A673 (cell line): ENCODE data around the gene TCEA2. TPM values are rescaled to one million over a fixed set of nuclear protein-coding genes. Genes with fewer than 3 reads are reported as not detected.
A peak's percentile ranks its signal among the peaks of the same experiment; 100 is the strongest.

Experiments
- BruUV-seq: library from RNA; stranded (reverse); fragments of 400-500 nt; replicated peaks from 2 replicates; lab custom pipeline; 2021; lab: Mats Ljungman, UMichigan
- CTCF ChIA-PET: fragments of 300-600 bp; sonication (Branson Sonifier 250); formaldehyde crosslinking; loops from one replicate; lab custom pipeline; 2022; ENCODE audit warnings: antibody characterized with exemption; lab: Charles Lee
- POLR2A ChIA-PET: fragments of 300-600 bp; sonication (Branson Sonifier 250); formaldehyde crosslinking; loops from one replicate; lab custom pipeline; 2022; ENCODE audit warnings: antibody characterized with exemption; ENCODE audit not compliant: low non-redundant PET; lab: Charles Lee
- DNase-seq: peaks from one replicate; pipeline ENCODE4 v3.0.0-alpha.2; 2015; ENCODE audit warnings: low spot score
- H3K27ac ChIP-seq: fragments of 200-600 bp; sonication (generic); 2 replicates; pipeline ENCODE4 v1.5.1; 2016; ENCODE audit warnings: mixed run types, low read depth, mild to moderate bottlenecking, mixed read lengths, antibody characterized with exemption, low read length; ENCODE audit not compliant: poor library complexity, severe bottlenecking
- H3K27me3 ChIP-seq: fragments of 200-600 bp; sonication (generic); replicated peaks from 2 replicates; pipeline ENCODE4 v1.6.1; 2017; ENCODE audit warnings: mixed run types, low read depth, mild to moderate bottlenecking, mixed read lengths, antibody characterized with exemption, low read length; ENCODE audit not compliant: insufficient read depth, poor library complexity
- H3K36me3 ChIP-seq: fragments of 200-600 bp; sonication (generic); 2 replicates; pipeline ENCODE4 v1.6.1; 2016; ENCODE audit warnings: mixed run types, mild to moderate bottlenecking, mixed read lengths, antibody characterized with exemption, low read length; ENCODE audit not compliant: insufficient read depth, poor library complexity, severe bottlenecking
- H3K4me1 ChIP-seq: fragments of 200-600 bp; sonication (generic); 2 replicates; pipeline ENCODE4 v1.6.1; 2017; ENCODE audit warnings: mixed run types, mild to moderate bottlenecking, mixed read lengths, antibody characterized with exemption, low read length; ENCODE audit not compliant: insufficient read depth, poor library complexity, severe bottlenecking
- H3K4me3 ChIP-seq: fragments of 200-600 bp; sonication (generic); 2 replicates; pipeline ENCODE4 v1.5.1; 2016; ENCODE audit warnings: low read depth, mixed run types, mild to moderate bottlenecking, mixed read lengths, low read length; ENCODE audit not compliant: poor library complexity, severe bottlenecking
- H3K9me3 ChIP-seq: fragments of 200-600 bp; sonication (generic); 2 replicates; pipeline ENCODE4 v1.6.1; 2016; ENCODE audit warnings: mixed run types, low read depth, mild to moderate bottlenecking, mixed read lengths, antibody characterized with exemption, low read length; ENCODE audit not compliant: poor library complexity, severe bottlenecking
- CTCF ChIP-seq: fragments of 300-800, 200-600 bp; sonication (generic); conservative IDR thresholded peaks from 2 replicates; pipeline ENCODE4 v1.5.1; 2017; ENCODE audit warnings: low read depth, mild to moderate bottlenecking, antibody characterized with exemption, low read length, moderate library complexity, mixed read lengths
- EZH2 ChIP-seq: fragments of 200-600 bp; sonication (generic); IDR thresholded peaks from 2 replicates; pipeline ENCODE4 v1.6.1; 2017; ENCODE audit warnings: borderline replicate concordance, low read depth, mild to moderate bottlenecking, mixed read lengths, antibody characterized with exemption, low read length; ENCODE audit not compliant: poor library complexity, severe bottlenecking
- intact Hi-C: fragments of 100-400 bp; cut with micrococcal nuclease; formaldehyde crosslinking; loops from one replicate; pipeline ENCODE4 v1.10.0; 2022; ENCODE audit not compliant: unreplicated experiment
- total RNA-seq: library from RNA; stranded (reverse); gene quantifications from 2 replicates; pipeline ENCODE4 v1.2.3, GENCODE V29; 2021

The TCEA2 gene
- total RNA-seq, 1 experiment from 2014 or later, result 35.0 TPM

- Histone ChIP-seq H3K27ac (no peak overlapping the region), H3K36me3 (no peaks in the 10 kb centered on the region), H3K4me1 (peaks cover 24% of the 10 kb centered on the region), H3K9me3 (no peaks in the 10 kb centered on the region), H3K27me3 (peaks cover 15% of the 10 kb centered on the region), H3K4me3 (no peak overlapping the region)
- POLR2A ChIA-PET, result no interaction called here
- TF ChIP-seq EZH2 (no peak), CTCF (0 out of 2 replicates have a peak, but pooled peaks have one; percentile 22)
- intact Hi-C loops, result no loop called here
- no TSS peak for BruUV-seq
- DNase-seq, result no peak
- CTCF ChIA-PET, result interaction anchor here (0.6 to 1.6 kb wide), 3 partner anchors 19 to 102 kb away, joined by 3 to 5 read pairs (median 3); partner anchors contain the start of gene TCEA2
Measured at GRCh38 chr20:64082126-64082731, 19.2 kb downstream of the TCEA2 start.

GRCh38 chr20:64082820-64083377, 19.9 kb downstream of the TCEA2 start:
- no peak for DNase-seq
- peaks cover 15% of the 10 kb centered on the region for H3K27me3 ChIP-seq
- ChIA-PET CTCF (interaction anchor here (0.6 to 1.6 kb wide), 3 partner anchors 20 to 103 kb away, joined by 3 to 5 read pairs (median 3); partner anchors contain the start of gene TCEA2), POLR2A (no interaction called here)
- no peak overlapping the region for H3K27ac ChIP-seq
- H3K4me1 ChIP-seq, result peaks cover 24% of the 10 kb centered on the region
- no peak for TF ChIP-seq EZH2
- TF ChIP-seq CTCF, result no peak
- BruUV-seq, result no TSS peak
- H3K9me3 ChIP-seq, result no peaks in the 10 kb centered on the region
- intact Hi-C loops, result loop anchor here (1.0 kb wide), 1 partner anchor 37 kb away; no protein-coding TSS in a partner anchor
- no peaks in the 10 kb centered on the region for H3K36me3 ChIP-seq
- peak overlapping the region; percentile 53 for H3K4me3 ChIP-seq

- Histone ChIP-seq H3K4me3 (peak overlapping the region; percentile 53), H3K4me1 (peaks cover 20% of the 10 kb centered on the region), H3K27me3 (peaks cover 15% of the 10 kb centered on the region), H3K27ac (no peak overlapping the region), H3K36me3 (no peaks in the 10 kb centered on the region), H3K9me3 (no peaks in the 10 kb centered on the region)
- ChIA-PET POLR2A (interaction anchor here (0.5 kb wide), 1 partner anchor 23 kb away, joined by 4 read pairs; no protein-coding TSS in a partner anchor), CTCF (interaction anchor here (0.7 to 1.6 kb wide), 2 partner anchors 48 to 103 kb away, joined by 3 to 5 read pairs; no protein-coding TSS in a partner anchor)
- TF ChIP-seq EZH2 (no peak), CTCF (peak; percentile 69)
- peak; percentile 90 for DNase-seq
- BruUV-seq, result no TSS peak
- intact Hi-C loops, result loop anchor here (1.0 kb wide), 1 partner anchor 37 kb away; no protein-coding TSS in a partner anchor
Measured at GRCh38 chr20:64083378-64083803, 20.4 kb downstream of the TCEA2 start.
